GM19035 (cell line): ENCODE results near the gene SERF1B.
"Not testable (repeated sequence)": the region's sequence is repeated elsewhere in the genome, so short reads cannot be mapped to it uniquely, and the experiment has no call there.

Experiments used
- ATAC-seq: cut with Tn5 transposase; IDR thresholded peaks from one replicate; pipeline ENCODE4 v1.9.1; 2021; ENCODE audit not compliant: unreplicated experiment

SERF1B gene

DNA sequence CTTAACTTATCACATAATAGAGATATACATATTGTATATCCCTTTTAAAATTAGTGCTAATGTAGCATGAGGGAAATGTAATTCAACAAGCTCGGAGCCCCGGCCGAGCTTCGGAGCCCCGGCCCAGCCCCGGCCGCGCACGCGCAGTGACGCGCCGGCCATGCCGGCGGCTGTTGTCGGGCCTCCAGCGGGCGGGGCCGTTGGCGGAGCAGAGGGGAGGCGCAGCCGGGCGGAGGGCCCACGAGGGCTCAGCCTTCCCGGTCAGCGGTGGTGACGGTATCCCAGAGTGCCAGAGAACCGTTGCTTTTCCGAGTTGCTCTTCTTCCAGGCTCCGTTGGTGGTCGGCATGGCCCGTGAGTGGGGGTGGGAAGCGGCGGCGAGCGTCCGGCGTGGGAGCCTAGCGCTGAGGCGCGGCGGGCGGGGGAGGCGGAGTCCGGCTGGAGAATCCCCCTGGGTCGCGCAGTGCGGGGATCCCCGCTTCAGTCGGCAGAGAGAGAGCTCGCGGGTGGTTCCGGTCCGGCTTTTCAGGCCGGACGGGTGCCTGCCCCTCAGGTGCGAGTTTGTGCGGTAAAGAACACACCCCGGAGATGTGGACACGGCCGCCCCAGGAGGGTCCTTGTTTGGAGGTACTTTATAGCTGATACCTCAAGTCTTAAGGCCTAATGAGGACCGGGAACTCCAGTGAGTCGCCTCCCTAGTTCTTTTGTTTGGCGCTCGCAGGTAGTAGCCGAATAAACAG is at the start of gene SERF1B:
Gene SERF1B, plus strand, starts transcription at position 146 of the 739 bp plus-strand sequence. Its CDS starts 201 bp downstream, at position 347.
- ATAC-seq = peak; percentile 90

DNA sequence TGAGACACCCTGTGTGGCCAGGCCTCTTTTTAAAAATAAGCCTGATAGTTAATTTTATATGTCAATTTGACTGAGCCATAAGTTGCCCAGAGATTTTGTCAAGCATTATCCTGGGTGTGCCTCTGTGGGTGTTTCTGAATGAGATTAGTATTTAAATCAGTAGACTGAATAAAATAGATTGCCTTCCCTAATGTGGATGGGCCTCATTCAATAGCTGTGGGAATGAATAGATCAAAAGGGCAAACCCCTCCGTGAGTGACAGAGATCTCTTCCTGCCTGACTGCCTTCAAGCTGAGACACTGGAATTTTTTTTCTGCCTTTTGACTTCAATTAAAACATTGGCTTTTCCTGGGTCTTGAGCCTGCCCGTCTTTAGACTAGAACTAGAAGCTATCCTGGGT is 33.3 kb upstream of the SERF1B start:
- not testable (repeated sequence) for ATAC-seq

DNA sequence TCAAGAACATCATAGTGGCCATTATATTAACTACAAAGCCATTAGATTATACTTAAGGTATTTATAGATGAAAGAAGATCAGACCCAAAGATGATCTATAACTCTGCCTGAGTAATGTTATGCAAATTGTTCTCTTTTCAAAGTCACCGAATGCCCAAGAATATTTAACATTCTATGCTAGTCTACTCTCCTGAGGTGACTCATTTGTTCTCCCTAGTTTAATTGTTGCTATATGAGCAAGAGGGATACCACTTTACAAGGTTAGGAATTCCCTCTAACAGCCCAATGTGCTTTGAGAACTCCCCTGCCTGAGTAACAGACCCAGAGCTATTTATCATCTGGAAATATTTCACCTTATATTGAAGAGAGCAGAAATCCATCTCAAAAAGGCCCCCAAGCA is 29.5 kb upstream of the SERF1B start:
- not testable (repeated sequence) for ATAC-seq

DNA sequence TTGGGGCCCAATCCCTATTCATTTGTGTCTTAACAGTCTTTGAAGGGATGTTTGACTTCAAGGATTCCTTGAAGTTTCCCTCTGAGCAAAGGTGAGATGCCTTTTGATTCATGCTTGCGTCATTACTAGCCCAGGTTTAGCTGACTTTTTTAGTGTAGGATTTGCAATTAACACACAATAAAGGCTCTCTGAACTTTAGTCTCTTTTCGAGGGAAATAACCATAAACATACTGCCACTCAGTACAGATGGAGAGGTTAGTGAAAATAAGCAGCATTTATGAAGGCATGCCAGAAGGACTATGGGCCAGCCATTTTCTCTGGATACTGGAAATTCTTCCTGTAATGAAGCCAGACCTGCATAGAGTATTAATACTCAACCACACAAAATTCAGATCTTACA is 4.4 kb upstream of the SERF1B start:
- not testable (repeated sequence) for ATAC-seq

DNA sequence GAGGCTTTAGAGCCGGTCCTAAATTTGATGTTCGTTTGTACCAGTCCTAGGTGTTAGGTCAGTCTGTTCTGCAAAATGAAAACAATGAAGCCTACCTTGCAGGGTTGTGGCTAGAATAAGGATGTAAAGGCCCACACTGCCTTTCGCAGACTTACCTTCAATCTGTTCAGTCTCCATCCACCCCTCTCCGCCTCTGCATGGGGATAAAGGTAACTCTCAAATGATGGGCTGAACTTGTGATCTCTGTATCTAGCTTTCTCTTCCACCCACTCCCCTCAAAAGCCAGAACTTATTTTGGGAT is 744 bp downstream of the SERF1B start:
- ATAC-seq = peak; percentile 24

DNA sequence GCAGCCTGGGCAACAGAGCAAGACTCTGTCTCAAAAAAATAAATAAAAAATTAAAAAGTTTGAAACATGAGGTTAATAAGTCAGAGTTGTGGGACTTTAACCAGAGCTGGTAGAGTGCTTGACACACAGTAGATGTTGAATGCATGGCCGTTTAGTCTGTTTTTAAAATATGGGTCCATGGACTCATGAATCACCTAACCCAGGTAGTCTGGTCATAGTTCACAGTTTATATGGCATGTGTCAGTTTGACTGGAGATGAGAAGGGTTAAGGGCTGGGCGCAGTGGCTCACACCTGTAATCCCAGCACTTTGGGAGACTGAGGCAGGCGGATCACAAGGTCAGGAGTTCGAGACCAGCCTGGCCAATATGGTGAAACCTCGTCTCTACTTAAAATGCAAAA is 6.2 kb downstream of the SERF1B start:
- not testable (repeated sequence) for ATAC-seq

DNA sequence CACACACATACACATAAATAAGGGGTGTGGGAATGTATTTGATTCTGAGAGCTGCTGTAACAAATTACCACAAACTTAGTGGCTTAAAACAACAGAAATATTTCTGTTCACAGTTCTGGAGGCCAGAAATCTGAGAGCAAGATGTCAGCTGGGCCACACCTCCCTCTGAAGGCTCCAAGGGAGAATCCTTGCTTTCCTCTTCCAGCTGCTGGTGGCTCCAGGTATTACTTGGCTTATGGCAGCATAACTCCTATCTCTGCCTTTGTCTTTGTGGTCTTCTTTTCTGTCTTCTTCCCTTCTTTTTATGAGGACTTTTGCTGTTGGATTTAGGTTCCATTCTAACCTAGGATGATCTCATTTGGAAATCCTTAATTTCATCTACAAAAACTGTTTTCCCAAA is 16.4 kb downstream of the SERF1B start:
- not testable (repeated sequence) for ATAC-seq

DNA sequence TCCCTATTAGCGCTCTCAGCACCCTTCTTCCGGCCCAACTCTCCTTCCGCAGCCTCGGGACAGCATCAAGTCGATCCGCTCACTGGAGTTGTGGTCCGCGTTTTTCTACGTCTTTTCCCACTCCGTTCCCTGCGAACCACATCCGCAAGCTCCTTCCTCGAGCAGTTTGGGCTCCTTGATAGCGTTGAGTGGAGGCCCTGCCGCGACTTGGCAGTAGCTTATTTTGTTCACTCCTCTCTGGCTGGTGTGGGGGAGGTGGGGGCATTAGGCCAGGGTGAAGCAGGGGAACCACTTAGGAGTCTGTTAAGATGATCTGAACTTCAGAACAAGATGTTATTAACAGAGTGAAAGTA is 24.7 kb downstream of the SERF1B start:
- peak; percentile 38 for ATAC-seq

DNA sequence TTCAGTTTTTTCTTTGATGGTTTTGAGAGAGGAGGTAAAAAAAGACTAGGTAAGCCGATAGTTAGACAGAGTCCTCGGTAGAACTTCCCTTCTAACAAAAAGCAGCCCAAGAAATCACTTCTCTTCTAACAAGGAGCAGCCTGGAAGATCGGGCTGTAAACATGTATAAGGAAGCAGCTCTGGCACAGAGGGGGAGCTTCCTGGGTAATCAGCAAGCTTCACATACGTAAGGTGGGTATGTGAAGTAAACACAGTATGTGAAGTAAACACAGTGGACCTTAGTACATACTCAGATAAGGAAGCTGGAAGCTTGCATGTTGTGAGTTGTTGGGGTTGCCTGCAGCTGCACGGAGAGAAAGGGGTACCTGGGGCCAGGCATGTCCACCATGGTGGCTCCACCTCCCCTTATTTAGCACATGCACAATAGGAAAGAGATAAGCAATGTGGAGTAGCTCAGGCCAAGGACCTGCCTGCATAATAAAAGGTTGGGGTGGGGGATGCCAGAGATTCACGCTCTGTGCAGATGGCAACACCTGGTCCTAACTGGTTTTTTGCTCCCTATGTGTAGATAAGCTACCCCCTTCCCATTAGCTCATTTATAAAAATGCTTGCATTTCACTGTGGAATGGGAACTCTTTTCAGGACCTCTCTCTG is 31.4 kb downstream of the SERF1B start:
- ATAC-seq = not testable (repeated sequence)

DNA sequence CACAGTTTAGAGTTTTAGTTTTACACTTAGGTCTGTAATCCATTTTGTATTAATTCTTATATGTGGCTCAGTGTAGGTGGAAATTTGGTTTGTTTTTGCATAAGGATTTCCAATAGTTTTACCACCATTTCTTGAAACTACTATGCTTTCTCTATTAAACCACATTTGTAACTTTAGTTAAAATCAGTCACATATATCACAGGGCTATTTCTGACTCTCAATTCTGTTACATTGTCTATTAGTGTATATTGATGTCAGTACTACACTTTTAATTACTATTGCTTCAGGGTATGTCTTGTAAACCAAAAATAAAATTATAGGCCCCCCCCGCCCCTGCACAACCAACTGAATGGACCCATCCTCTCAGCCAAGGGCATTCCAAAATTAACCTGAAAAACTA is 32.1 kb downstream of the SERF1B start:
- not testable (repeated sequence) for ATAC-seq

DNA sequence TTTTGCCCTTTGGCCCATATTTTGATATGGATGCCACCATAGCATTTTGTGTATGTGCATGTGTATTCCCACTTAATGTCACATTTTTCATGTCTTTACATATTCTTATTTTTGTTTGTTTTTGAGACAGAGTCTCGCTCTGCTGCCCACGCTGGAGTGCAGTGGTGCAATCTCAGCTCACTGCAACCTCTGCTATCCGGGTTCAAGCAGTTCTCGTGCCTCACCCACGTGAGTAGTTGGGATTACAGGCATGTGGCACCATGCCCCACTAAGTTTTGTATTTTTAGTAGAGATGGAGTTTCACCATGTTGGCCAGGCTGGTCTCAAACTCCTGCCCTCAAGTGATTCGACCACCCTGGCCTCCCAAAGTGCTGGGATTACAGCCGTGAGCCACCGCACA is 52.6 kb downstream of the SERF1B start:
- ATAC-seq = not testable (repeated sequence)

DNA sequence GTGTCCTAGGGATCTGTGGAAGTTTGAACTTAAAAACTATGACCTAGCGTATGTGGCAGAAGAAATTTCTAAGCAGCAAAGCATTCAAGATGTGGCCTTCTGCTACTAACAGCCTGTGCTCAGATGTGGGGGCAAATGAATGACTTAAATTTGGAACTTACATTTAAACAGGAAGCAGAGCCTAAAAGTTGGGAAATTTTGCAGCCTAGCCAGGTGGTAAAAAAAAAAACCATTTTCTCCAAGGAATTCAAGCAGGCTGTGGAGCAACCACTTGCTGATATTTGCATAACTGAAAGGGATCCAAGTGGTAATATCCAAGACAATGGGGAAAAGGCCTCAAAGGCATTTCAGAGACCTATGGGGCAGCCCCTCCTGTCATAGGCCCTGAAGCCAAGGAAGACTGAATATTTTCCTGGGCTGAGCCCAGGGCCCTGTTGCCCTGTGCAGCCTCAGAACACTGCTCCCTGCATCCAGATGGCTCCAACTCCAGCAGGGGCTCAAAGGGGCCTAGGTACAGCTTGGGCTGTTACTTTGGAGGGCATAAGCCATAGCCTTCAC is 63.9 kb downstream of the SERF1B start:
- ATAC-seq = not testable (repeated sequence)

DNA sequence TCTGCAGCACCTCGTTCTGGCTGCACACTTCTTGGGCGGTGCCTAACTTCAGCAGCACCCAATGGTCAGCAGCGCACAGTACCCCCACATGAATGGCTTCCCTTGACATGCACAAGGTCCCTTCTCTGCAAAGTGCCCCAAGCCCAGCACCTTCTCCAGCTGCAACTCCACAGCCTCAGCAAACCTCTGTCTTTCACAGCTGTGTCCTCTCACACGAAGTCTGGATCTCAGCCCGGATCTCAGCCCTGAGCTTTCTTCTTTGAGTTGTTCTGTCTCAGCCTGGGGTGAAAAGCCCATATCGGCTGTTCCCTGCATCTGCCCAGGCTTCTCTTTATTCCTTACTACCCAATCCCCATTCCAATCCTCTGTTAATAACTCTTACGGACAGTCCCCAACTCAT is 66.7 kb downstream of the SERF1B start:
- ATAC-seq = not testable (repeated sequence)
